ENCODE data around the gene COMTD1.
"Not testable (repeated sequence)": the region's sequence is repeated elsewhere in the genome, so short reads cannot be mapped to it uniquely, and the experiment has no call there.

The COMTD1 gene

DNA sequence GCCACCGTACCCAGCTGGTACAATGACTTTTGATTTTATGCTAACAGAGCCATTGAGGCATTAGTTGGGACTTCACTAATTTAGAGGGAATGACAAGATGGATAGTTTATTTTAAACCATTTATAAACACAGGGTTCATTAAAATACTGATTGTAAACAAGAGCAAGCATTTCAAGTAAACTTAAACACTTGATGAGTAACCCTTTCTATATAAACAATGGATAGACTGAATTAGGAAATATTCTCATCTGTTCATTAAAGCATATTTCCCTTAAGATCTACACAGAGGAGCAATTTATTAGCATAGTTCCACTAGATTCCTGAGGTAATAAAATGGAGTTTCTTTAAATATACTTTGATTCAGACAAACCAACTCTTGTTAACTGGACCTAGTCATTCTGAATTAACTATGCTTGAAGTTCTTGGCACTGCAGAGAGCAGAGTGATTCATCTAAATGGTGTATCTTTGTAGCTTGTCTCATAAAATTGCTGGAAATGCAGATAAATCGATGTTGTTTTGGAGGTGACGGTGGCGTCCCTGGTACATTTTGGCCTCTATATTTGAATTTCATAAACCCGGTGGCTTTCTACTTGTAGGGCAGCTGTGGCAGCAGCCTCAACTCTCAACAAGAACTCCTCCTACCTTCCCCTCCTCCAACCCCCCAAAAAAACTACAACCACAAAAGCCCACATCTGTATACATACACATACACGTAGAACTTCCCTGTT, 40.6 kb downstream of the COMTD1 start:
- no peak for DNase-seq (ENCODE audit: low read depth)

DNA sequence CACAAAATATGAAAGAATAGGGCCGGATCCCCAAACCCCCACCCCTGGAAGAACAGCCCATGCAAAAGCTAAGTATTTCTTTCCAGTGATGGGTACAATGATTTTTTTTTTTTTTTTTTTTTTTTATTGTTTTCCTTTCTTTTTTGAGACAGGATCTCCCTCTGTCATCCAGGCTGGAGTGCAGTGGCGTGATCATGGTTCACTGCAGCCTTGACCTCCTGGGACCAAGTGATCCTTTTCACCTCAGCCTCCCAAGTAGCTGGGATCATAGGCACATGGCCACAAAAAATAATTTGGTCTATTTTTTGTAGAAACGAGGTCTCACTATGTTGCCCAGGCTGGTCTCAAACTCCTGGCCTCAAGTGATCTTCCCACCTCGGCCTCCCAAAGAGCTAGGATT, 41.1 kb downstream of the COMTD1 start:
- DNase-seq (ENCODE audit: low read depth) = not testable (repeated sequence)

DNA sequence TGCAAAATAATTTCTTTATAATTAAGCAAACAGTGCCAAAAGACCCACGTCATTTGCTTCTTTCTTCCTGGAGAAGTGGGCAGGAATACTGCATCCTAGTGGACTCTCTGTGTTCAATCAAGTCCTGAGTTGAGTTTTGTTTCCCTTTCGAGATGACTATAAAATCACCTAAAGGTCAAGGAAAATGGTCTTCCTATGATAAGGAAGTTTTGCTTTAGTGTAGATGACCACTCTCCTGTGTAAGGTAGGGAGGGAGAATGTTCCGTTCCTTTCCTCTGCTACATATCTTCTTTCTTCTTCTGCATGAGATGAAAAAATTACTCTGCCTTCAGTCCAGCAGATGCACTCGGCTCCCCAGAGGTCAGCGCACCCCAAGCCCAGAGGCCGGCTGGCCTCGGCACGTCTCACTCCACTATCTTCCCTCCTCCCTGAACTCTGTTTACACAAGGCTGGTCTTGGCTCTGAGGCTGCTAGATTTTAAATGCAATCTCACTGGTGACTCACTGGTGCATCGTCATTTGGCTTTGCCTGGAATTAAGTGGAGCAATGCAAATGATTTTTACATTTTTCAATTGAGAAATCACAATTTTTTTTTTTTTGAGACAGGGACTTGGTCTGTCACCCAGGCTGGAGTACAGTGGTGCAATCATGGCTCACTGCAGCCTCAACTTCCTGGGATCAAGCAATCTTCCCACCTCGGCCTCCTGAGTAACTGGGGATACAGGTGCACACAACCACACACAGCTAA, 43.8 kb downstream of the COMTD1 start:
- DNase-seq (ENCODE audit: low read depth) = no peak

DNA sequence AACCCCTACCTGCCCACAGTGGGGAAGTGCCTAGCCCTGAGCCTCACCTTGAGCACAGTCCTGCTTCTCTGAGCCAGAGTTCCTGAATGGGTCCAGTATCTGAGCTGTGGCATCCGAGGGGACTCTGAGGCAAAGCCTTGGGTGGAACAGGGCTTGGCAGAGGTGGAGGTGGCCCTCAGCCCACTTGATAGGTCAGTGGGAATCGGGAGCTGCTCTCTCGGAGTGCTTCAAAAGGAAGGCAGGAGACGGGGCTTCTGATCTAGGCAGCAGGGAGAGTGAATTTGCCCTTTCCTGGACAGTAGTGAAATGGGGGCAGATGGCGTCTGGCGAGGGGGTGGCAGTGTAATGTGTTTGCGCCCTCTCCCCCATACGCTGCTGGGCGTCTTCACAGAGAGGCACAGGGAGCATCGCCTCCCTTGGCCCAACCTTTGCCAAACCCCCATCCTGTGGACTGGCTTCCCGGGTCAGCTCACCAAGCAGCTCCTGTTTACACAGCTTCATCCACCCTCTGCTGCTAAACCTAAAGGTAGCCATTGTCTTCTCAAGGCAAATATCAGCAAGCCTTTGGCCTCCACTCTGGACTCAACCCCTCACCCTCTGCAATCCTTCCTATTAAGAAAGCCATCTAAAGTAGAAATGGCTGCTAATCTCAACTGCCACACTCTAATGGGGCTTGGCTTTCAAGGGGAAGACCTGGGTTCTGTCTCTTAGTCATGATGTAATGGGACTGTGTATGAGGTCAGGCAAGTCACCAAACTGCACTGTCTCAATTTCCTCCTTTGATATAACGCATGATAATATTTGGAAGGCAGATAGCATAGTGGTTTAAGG, 46.3 kb downstream of the COMTD1 start:
- DNase-seq (ENCODE audit: low read depth) = no peak

DNA sequence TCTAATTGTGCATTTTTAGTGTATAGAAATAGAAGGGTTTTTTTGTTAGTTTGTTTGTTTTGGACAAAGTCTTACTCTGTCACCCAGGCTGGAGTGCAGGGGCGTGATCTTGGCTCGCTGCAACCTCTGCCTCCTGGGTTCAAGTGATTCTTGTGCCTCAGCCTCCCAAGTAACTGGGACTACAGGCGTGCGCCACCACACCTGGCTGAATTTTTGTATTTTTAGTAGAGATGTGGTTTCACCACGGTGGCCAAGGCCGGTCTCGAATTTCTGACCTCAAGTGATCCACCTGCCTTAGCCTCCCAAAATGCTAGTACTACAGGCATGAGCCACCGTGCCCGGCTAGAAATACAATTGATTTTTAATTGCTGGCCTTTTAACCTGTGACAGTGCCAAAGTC, 47.2 kb downstream of the COMTD1 start:
- not testable (repeated sequence) for DNase-seq (ENCODE audit: low read depth)

DNA sequence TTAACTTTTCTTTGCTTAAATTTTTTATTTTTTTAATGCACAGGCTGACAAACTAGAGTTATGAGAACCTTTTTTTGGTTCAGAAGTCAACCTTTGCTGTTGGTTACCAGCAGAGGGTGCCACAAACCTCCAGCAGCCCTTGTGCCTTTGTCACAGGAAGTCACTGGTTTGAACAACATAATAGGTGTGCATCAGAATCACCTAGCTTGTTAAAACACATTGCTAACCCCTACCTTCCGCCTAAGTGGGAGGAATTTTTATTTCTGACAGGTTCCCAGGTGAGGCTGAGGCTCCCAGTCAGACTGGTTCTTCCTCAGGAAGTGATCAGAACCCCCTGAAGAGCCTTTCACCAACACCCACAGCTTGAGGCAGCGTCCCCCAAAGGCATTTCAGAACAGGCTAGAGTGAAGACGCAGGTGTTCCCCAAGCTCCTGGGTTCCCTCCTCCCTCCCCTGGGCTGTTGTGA, 47.8 kb downstream of the COMTD1 start:
- DNase-seq (ENCODE audit: low read depth) = peak; percentile 53

DNA sequence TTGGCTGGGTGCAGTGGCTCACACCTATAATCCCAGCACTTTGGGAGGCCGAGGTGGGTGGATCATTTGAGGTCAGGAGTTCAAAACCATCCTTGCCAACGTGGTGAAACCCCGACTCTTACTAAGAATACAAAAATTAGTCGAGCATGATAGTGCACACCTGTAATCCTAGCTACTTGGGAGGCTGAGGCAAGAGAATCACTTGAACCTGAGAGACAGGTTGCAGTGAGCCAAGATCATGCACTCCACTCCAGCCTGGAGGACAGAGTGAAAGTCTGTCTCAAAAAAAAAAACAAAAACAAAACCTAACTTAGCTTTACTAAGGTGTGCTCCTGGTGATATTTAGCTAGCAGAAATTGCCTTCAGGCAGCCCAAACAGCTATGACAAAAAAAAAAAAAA, 49.4 kb downstream of the COMTD1 start:
- DNase-seq (ENCODE audit: low read depth) = no peak
